Keratinocyte (primary cell): ENCODE measurements around the gene DDX4. TPM values are rescaled to one million over a fixed set of nuclear protein-coding genes. Genes with fewer than 3 reads are reported as not detected.

Experiments used
- DNase-seq: peaks from one replicate; pipeline ENCODE4 v3.0.0-alpha.2; 2011; ENCODE audit warnings: low read depth, missing footprints, low spot score
- FAIRE-seq: peaks from 2 replicates; lab custom pipeline; 2011; peaks lifted over from hg19 to GRCh38; lab: Jason Lieb, UNC
- H2AFZ ChIP-seq: 2 replicates; pipeline ENCODE4 v1.6.0; 2012; ENCODE audit warnings: low read length, control low read depth, inconsistent platforms; ENCODE audit not compliant: control insufficient read depth
- H3K27ac ChIP-seq: 2 replicates; pipeline ENCODE4 v1.5.1; 2011; ENCODE audit warnings: low read length; ENCODE audit not compliant: control insufficient read depth, insufficient read depth
- H3K27me3 ChIP-seq: 3 replicates; pipeline ENCODE4 v1.6.0; 2011; ENCODE audit warnings: low read length; ENCODE audit not compliant: control insufficient read depth, insufficient read depth; ENCODE audit errors: extremely low read depth
- H3K36me3 ChIP-seq, 2 experiments: 2 replicates in 1 of 2; 3 replicates in 1 of 2; pipeline ENCODE4 v1.5.1; 2011; ENCODE audit warnings: low read length in 2 of 2, mild to moderate bottlenecking in 1 of 2; ENCODE audit not compliant: control insufficient read depth in 2 of 2, insufficient read depth in 2 of 2; ENCODE audit errors: extremely low read depth in 1 of 2
- H3K4me1 ChIP-seq: 3 replicates; pipeline ENCODE4 v1.5.1; 2011; ENCODE audit warnings: low read length; ENCODE audit not compliant: control insufficient read depth, insufficient read depth; ENCODE audit errors: extremely low read depth
- H3K4me2 ChIP-seq: 3 replicates; pipeline ENCODE4 v1.6.0; 2011; ENCODE audit warnings: low read depth, low read length; ENCODE audit not compliant: control insufficient read depth, insufficient read depth; ENCODE audit errors: extremely low read depth
- H3K4me3 ChIP-seq, 3 experiments: fragments of 200-600 bp in 1 of 3; sonication (generic) in 1 of 3; 2 replicates in 2 of 3; 3 replicates in 1 of 3; pipeline ENCODE4 v1.5.1; 2011 to 2016; ENCODE audit warnings: low read length in 3 of 3, mild to moderate bottlenecking in 3 of 3, control low read depth in 2 of 3, inconsistent platforms in 1 of 3, low read depth in 1 of 3, mixed read lengths in 1 of 3, mixed run types in 1 of 3, moderate library complexity in 1 of 3; ENCODE audit not compliant: control insufficient read depth in 2 of 3, insufficient read depth in 2 of 3; ENCODE audit errors: extremely low read depth in 1 of 3
- H3K79me2 ChIP-seq: 2 replicates; pipeline ENCODE4 v1.6.0; 2012; ENCODE audit warnings: low read length; ENCODE audit not compliant: control insufficient read depth, insufficient read depth
- H3K9ac ChIP-seq: 3 replicates; pipeline ENCODE4 v1.6.0; 2011; ENCODE audit warnings: low read length; ENCODE audit not compliant: control insufficient read depth, insufficient read depth; ENCODE audit errors: extremely low read depth
- H3K9me1 ChIP-seq: 3 replicates; pipeline ENCODE4 v1.6.0; 2011; ENCODE audit warnings: low read length; ENCODE audit not compliant: control insufficient read depth, insufficient read depth; ENCODE audit errors: extremely low read depth
- H3K9me3 ChIP-seq: 2 replicates; pipeline ENCODE4 v1.5.1; 2012; ENCODE audit warnings: low read depth, low read length; ENCODE audit not compliant: control insufficient read depth
- H4K20me1 ChIP-seq: 3 replicates; pipeline ENCODE4 v1.6.0; 2011; ENCODE audit warnings: low read length; ENCODE audit not compliant: control insufficient read depth, insufficient read depth; ENCODE audit errors: extremely low read depth
- CTCF ChIP-seq, 3 experiments: IDR thresholded peaks in 1 of 3; conservative IDR thresholded peaks in 1 of 3; optimal IDR thresholded peaks in 1 of 3; 2 replicates in 2 of 3; 3 replicates in 1 of 3; pipeline versions ENCODE3 to v1.5.1; 2011; ENCODE audit warnings: low read length in 3 of 3, mild to moderate bottlenecking in 3 of 3, moderate library complexity in 2 of 3, control low read depth in 1 of 3, inconsistent platforms in 1 of 3; ENCODE audit not compliant: insufficient read depth in 2 of 3; ENCODE audit errors: extremely low read depth in 1 of 3
- EZH2 ChIP-seq: IDR thresholded peaks from one replicate; pipeline ENCODE4 v1.6.1; 2012; ENCODE audit warnings: inconsistent platforms, mild to moderate bottlenecking, low read length, moderate library complexity
- dilution Hi-C: fragments of 300-500 bp; cut with MboI; formaldehyde crosslinking; loops from one replicate; pipeline ENCODE4 v1.7.0; 2020; ENCODE audit warnings: low sequenced_read_pairs; ENCODE audit not compliant: extremely low pct_ligation_motif_present
- polyA plus RNA-seq, 5 experiments: library from polyadenylated mRNA; depleted of rRNA in 3 of 5; stranded (reverse) in 3 of 5; stranded (forward) in 1 of 5; unstranded in 1 of 5; fragments of >200 nt; gene quantifications; 1 replicate in 1 of 5; 2 replicates in 3 of 5; 3 replicates in 1 of 5; pipeline versions ENCODE4 v1.2.1 to v1.2.3, GENCODE V29; 2011 to 2012; ENCODE audit warnings: missing spikeins in 2 of 5, low read depth in 1 of 5, low replicate concordance in 1 of 5

The DDX4 gene
- polyA plus RNA-seq, 1 donor (not counting 4 experiments of a cell fraction or from before 2014, with no cell fraction given), result 0.04 TPM

DNA sequence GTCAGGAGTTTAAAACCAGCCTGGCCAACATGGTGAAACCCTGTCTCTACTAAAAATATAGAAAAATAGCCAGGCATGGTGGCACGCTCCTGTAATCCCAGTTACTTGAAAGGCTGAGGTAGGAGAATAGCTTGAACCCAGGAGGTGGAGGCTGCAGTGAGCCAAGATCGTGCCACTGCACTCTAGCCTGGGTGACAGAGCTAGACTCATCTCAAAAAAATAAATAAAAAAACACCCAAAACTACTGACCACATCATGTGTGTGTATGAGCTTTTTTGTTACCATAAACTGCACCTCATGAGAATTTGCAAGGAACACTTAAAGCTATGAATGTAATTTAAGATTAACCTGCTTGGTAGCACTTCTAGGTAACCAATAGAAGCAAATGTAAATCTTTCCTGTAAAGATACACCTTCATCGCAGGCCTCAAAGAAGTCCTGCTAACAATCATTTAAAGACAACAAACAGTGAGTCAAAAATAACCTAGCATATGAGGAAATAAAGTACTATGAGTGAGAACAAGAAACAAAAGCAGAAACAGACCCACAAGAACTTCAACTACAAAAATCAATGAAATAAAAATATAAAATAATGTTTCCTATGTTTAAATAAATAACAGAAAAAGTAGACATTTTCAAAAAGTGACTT, 38.7 kb upstream of the DDX4 start:
- no peaks in the 10 kb centered on the region for H3K9me3 ChIP-seq
- no peak overlapping the region for H3K9ac ChIP-seq
- no peaks in the 10 kb centered on the region for H3K4me1 ChIP-seq
- DNase-seq, result no peak
- H3K4me2 ChIP-seq, result no peak overlapping the region
- TF ChIP-seq EZH2 (no peak), CTCF (optimal IDR thresholded peaks at IDR 0.05 in 1 of 3, IDR thresholded peaks at IDR 0.05 in 1 of 3, conservative IDR thresholded peaks at IDR 0.05 in 1 of 3; ENCODE audit: extremely low read depth in 1 of 3, insufficient read depth in 2 of 3, low read length in 3 of 3) (no peak)
- dilution Hi-C loops, result no loop called here
- H3K4me3 ChIP-seq, result no peak overlapping the region
- no peaks in the 10 kb centered on the region for H3K27me3 ChIP-seq
- H3K79me2 ChIP-seq, result no peaks in the 10 kb centered on the region
- no peaks in the 10 kb centered on the region for H4K20me1 ChIP-seq
- H3K36me3 ChIP-seq, result no peaks in the 10 kb centered on the region
- no peak overlapping the region for H3K27ac ChIP-seq
- FAIRE-seq, result no peak
- no peaks in the 10 kb centered on the region for H3K9me1 ChIP-seq
- no peak overlapping the region for H2AFZ ChIP-seq

DNA sequence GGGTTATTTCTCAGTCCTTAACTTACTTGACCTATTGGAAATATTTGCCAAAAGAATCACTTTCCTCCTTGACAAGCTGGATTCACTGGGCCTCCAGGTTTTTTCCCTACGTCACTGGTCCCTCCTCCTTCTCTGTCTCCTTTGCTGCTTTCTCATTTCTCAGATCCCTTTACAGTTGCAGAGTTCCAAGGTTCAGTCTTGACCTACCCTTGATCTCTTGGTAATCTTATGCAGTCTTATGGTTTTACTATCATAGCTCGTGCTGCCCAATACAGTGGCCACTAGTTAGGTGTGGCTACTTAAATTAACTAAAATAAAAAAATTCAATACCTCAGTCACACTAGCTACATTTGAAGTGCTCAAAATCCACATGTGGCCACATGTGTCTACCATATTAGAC, 37.1 kb upstream of the DDX4 start:
- H3K9me3 ChIP-seq, result no peaks in the 10 kb centered on the region
- FAIRE-seq, result no peak
- DNase-seq, result no peak
- no peaks in the 10 kb centered on the region for H3K4me1 ChIP-seq
- H3K9ac ChIP-seq, result no peak overlapping the region
- TF ChIP-seq EZH2 (no peak), CTCF (optimal IDR thresholded peaks at IDR 0.05 in 1 of 3, IDR thresholded peaks at IDR 0.05 in 1 of 3, conservative IDR thresholded peaks at IDR 0.05 in 1 of 3; ENCODE audit: extremely low read depth in 1 of 3, insufficient read depth in 2 of 3, low read length in 3 of 3) (no peak)
- H3K27me3 ChIP-seq, result no peaks in the 10 kb centered on the region
- H3K4me2 ChIP-seq, result no peak overlapping the region
- H3K36me3 ChIP-seq, result no peaks in the 10 kb centered on the region
- dilution Hi-C loops, result no loop called here
- no peaks in the 10 kb centered on the region for H3K79me2 ChIP-seq
- no peak overlapping the region for H3K27ac ChIP-seq
- H2AFZ ChIP-seq, result no peak overlapping the region
- H3K4me3 ChIP-seq, result no peak overlapping the region
- no peaks in the 10 kb centered on the region for H4K20me1 ChIP-seq
- H3K9me1 ChIP-seq, result no peaks in the 10 kb centered on the region
